K562 treated with DMSO at 1 percent for 48 hours (cell line): ENCODE results near the gene VCX. TPM values are rescaled to one million over a fixed set of nuclear protein-coding genes. Genes with fewer than 3 reads are reported as not detected.

Source experiments
- total RNA-seq: library from RNA; unstranded; fragments of 300-600 nt; gene quantifications from 2 replicates; pipeline ENCODE4 v1.2.3, GENCODE V29; 2022; ENCODE audit warnings: low replicate concordance; ENCODE audit errors: extremely low read depth

Gene VCX
- not detected in 2 replicates for total RNA-seq

DNA sequence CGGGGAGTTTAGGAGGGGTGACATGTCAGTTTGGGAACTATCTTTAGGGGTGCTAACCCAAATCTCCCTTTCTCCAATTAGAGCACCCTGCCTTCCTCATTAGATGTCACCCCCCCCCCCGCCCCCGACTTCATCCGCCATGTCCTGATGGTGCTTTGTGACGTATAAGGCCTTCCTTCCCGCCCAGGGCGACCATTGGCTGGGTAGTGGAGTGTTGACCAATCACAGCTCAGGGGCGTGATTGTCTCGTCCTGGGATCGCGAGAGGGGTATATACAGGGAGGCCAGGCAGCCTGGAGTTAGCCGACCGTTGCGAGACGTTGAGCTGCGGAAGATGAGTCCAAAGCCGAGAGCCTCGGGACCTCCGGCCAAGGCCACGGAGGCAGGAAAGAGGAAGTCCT, at the start of gene VCX:
TSS of gene VCX (plus strand) at position 301 of the 400 bp plus-strand sequence. CDS start at position 334, 33 bp downstream.

Other genes starting within 250 kb of the VCX start
- not detected in 2 replicates for gene PNPLA4, start 84.2 kb downstream of the VCX start, total RNA-seq